Activated T-cell treated with anti-CD3 and anti-CD28 coated beads, Interleukin-2, amount 50 U/mL, for 24 hours (primary cell): ENCODE measurements around the gene AGRN.
"Not testable (repeated sequence)": the region's sequence is repeated elsewhere in the genome, so short reads cannot be mapped to it uniquely, and the experiment has no call there.

Source experiments
- DNase-seq: peaks from one replicate; pipeline ENCODE4 v3.0.0-alpha.2; 2020
- H3K27ac Mint-ChIP-seq: 2 replicates; pipeline ENCODE4 v1.8.0; 2020; ENCODE audit warnings: mild to moderate bottlenecking, mixed read lengths
- H3K27me3 Mint-ChIP-seq: 2 replicates; pipeline ENCODE4 v1.8.0; 2020; ENCODE audit warnings: mixed read lengths
- H3K36me3 Mint-ChIP-seq: 2 replicates; pipeline ENCODE4 v1.8.0; 2020; ENCODE audit warnings: low read depth, mixed read lengths
- H3K4me1 Mint-ChIP-seq: 2 replicates; pipeline ENCODE4 v1.8.0; 2020; ENCODE audit warnings: low read depth, mixed read lengths
- H3K4me3 Mint-ChIP-seq: 2 replicates; pipeline ENCODE4 v1.8.0; 2020; ENCODE audit warnings: mild to moderate bottlenecking, moderate library complexity, mixed read lengths
- H3K9me3 Mint-ChIP-seq: 2 replicates; pipeline ENCODE4 v1.8.0; 2020; ENCODE audit warnings: mixed read lengths

Gene AGRN

GRCh38 chr1:1053682-1054081, 33.8 kb downstream of the AGRN start:
- H3K4me3 Mint-ChIP-seq = no peak overlapping the region
- no peaks in the 10 kb centered on the region for H3K9me3 Mint-ChIP-seq
- no peak overlapping the region for H3K27ac Mint-ChIP-seq
- peaks cover 20% of the 10 kb centered on the region for H3K27me3 Mint-ChIP-seq
- peaks cover 1% of the 10 kb centered on the region for H3K36me3 Mint-ChIP-seq
- H3K4me1 Mint-ChIP-seq = peaks cover 5% of the 10 kb centered on the region
- DNase-seq = no peak

DNA sequence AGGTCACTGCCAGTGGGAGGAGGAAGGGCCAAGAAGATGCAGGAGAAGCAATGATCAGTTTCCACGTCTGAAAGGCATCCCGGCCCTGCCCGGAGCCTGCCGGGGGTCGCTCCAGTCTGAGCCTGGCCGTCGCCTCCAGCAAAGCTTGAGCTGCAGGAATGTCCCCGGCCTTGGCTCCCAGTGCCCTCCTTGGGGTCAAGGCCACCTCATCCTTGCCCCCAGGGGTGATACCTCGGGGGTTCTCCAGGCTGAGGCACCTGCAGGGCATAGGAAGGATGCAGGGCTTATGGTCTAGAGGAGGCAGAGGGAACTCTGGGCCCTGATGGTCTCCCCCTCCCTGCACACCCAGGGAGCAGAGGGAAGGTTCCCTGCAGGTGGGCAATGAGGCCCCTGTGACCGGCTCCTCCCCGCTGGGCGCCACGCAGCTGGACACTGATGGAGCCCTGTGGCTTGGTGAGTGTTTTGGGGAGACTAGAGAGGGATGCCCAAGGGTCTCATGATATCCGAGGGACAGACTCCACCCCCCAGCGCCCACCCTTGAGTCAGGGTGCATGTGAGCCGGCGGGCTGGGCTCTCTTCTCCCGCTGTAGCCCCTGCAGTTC, 34.3 kb downstream of the AGRN start:
- no peak for DNase-seq
- Mint-ChIP-seq H3K27ac (no peak overlapping the region), H3K4me1 (peaks cover 8% of the 10 kb centered on the region), H3K9me3 (no peaks in the 10 kb centered on the region), H3K27me3 (peaks cover 24% of the 10 kb centered on the region), H3K4me3 (no peak overlapping the region), H3K36me3 (peaks cover 1% of the 10 kb centered on the region)

DNA sequence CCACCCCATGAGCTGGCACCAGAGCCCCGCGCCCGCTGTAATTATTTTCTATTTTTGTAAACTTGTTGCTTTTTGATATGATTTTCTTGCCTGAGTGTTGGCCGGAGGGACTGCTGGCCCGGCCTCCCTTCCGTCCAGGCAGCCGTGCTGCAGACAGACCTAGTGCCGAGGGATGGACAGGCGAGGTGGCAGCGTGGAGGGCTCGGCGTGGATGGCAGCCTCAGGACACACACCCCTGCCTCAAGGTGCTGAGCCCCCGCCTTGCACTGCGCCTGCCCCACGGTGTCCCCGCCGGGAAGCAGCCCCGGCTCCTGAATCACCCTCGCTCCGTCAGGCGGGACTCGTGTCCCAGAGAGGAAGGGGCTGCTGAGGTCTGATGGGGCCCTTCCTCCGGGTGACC, 35.1 kb downstream of the AGRN start:
- Mint-ChIP-seq H3K4me1 (peaks cover 9% of the 10 kb centered on the region), H3K27ac (no peak overlapping the region), H3K36me3 (peaks cover 2% of the 10 kb centered on the region), H3K27me3 (peaks cover 24% of the 10 kb centered on the region), H3K4me3 (no peak overlapping the region), H3K9me3 (no peaks in the 10 kb centered on the region)
- DNase-seq = no peak

DNA sequence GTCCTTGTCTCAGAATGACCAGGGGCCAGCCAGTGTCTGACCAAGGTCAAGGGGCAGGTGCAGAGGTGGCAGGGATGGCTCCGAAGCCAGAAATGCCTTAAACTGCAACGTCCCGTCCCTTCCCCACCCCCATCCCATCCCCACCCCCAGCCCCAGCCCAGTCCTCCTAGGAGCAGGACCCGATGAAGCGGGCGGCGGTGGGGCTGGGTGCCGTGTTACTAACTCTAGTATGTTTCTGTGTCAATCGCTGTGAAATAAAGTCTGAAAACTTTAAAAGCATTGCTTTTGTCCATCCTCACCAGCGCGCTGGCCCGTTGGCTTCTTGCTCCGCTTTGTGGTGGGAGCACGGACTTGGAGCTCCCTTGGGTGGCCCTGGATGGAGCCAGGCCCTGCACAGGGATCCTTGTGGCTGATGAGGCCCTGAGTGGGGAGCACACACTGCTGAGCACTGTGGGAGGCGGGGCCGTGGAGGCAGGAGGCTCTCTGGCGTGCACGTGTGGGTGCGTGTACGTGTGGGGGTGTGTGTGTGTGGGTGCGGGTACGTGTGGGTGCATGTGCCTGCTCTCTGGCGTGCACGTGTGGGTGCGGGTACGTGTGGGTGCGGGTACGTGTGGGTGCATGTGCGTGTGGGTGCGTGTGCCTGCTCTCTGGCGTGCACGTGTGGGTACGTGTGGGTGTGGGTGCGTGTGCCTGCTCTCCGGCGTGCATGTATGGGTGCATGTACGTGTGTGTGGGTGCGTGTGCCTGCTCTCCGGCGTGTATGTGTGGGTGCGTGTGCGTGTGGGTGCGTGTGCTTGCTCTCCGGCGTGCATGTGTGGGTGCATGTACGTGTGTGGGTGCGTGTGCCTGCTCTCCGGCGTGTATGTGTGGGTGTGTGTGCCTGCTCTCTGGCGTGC, 36.2 kb downstream of the AGRN start:
- H3K27me3 Mint-ChIP-seq = peaks cover 30% of the 10 kb centered on the region
- H3K27ac Mint-ChIP-seq = no peak overlapping the region
- no peaks in the 10 kb centered on the region for H3K9me3 Mint-ChIP-seq
- peaks cover 18% of the 10 kb centered on the region for H3K4me1 Mint-ChIP-seq
- peaks cover 10% of the 10 kb centered on the region for H3K36me3 Mint-ChIP-seq
- no peak overlapping the region for H3K4me3 Mint-ChIP-seq
- DNase-seq = no peak

GRCh38 chr1:1057769-1058087, 37.8 kb downstream of the AGRN start:
- Mint-ChIP-seq H3K27me3 (peaks cover 33% of the 10 kb centered on the region), H3K4me1 (peaks cover 26% of the 10 kb centered on the region), H3K36me3 (peaks cover 15% of the 10 kb centered on the region)
- not testable (repeated sequence) for H3K9me3 Mint-ChIP-seq, DNase-seq, H3K4me3 Mint-ChIP-seq, H3K27ac Mint-ChIP-seq

GRCh38 chr1:1058088-1058905, 38.4 kb downstream of the AGRN start:
- peaks cover 32% of the 10 kb centered on the region for H3K4me1 Mint-ChIP-seq
- H3K4me3 Mint-ChIP-seq = peak overlapping the region; percentile 77
- H3K27ac Mint-ChIP-seq = peak overlapping the region; percentile 29
- peaks cover 18% of the 10 kb centered on the region for H3K36me3 Mint-ChIP-seq
- peaks cover 33% of the 10 kb centered on the region for H3K27me3 Mint-ChIP-seq
- H3K9me3 Mint-ChIP-seq = no peaks in the 10 kb centered on the region
- no peak for DNase-seq

GRCh38 chr1:1058921-1059493, 39.1 kb downstream of the AGRN start:
- Mint-ChIP-seq H3K4me3 (peak overlapping the region; percentile 77), H3K9me3 (no peaks in the 10 kb centered on the region), H3K27me3 (peaks cover 33% of the 10 kb centered on the region), H3K36me3 (peaks cover 18% of the 10 kb centered on the region), H3K4me1 (peaks cover 37% of the 10 kb centered on the region), H3K27ac (peak overlapping the region; percentile 29)
- no peak for DNase-seq

GRCh38 chr1:1059494-1060280, 39.8 kb downstream of the AGRN start:
- Mint-ChIP-seq H3K4me3 (peak overlapping the region; percentile 85), H3K27ac (peak overlapping the region; percentile 26), H3K36me3 (peaks cover 18% of the 10 kb centered on the region), H3K27me3 (peaks cover 33% of the 10 kb centered on the region), H3K9me3 (no peaks in the 10 kb centered on the region), H3K4me1 (peaks cover 42% of the 10 kb centered on the region)
- DNase-seq = peak; percentile 99

GRCh38 chr1:1060281-1061000, 40.5 kb downstream of the AGRN start:
- Mint-ChIP-seq H3K9me3 (no peaks in the 10 kb centered on the region), H3K36me3 (peaks cover 16% of the 10 kb centered on the region), H3K27me3 (peaks cover 33% of the 10 kb centered on the region), H3K4me1 (peaks cover 45% of the 10 kb centered on the region), H3K27ac (peak overlapping the region; percentile 26), H3K4me3 (peak overlapping the region; percentile 85)
- no peak for DNase-seq

DNA sequence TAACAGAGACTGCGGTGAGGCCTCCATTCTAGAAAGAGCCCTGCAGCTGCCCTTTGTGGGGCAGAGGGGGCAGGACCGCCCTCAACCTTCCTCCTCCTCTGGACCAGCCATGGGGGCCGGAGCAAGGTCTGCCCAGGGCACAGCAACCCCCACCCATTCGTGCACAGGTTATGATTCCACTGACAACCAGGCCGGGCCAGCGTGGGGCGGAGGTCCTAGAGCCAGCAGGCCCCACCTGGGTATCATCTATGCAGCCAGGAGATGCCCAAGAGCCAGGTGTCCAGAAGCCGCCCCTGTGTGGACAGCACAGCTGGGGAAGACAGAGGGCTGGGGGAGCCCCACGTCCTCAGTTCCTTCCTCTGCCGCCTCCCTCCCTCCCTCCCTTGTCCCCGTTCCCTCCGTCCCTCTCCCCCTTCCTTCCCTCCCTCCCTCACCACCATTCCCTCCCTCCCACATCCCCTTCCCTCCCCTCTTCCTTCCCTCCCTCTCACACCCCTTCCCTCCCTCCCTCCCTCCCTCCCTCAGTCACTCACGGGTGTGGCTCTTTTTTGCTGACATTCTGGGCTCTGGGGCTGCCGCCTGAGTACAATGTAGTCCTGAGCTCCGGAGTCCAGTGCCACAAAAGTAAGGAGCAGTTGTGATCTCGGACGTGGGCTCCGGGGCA, 41.9 kb downstream of the AGRN start:
- H3K9me3 Mint-ChIP-seq = no peaks in the 10 kb centered on the region
- peak overlapping the region; percentile 85 for H3K4me3 Mint-ChIP-seq
- DNase-seq = no peak
- H3K27me3 Mint-ChIP-seq = peaks cover 30% of the 10 kb centered on the region
- peaks cover 54% of the 10 kb centered on the region for H3K4me1 Mint-ChIP-seq
- H3K27ac Mint-ChIP-seq = peak overlapping the region; percentile 71
- peaks cover 18% of the 10 kb centered on the region for H3K36me3 Mint-ChIP-seq

DNA sequence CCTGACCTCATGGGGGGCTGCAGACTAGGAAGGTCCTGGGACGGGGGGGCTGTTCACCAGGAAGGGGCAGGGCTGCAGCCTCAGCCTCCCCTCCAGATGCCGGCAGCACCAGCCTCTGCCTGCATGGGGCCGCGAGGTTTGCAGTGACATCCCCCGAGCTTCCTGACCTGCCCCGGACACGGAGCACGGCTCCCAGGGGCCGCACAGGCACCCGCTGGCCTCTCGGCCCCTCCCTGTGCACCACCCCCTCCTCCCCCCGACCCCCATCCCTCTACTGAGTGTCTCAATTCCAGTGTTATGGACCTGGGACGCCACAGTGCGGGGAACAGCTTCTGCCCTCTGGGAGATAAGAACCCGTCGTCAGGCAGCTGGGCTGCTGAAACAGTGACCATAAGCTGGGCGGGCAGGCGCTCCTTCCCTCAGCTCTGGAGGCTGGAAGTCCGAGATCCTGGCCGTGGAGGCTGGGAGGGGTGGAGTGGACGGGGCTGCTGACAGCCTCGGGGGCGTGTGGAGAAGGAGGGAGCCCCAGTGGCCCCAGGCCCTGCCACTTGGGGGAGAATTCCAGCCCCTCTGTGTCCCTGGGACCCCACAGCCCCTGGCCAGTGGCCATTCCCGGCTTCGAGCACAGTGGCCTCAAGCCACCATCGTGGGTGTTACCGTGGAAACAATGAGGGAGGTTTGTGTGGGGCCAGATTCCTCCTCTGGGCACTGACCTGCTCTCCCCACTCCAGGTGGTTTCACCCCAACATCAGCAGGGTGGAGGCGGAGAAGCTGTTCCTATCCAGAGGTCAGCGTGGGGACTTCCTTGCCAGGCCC, 42.6 kb downstream of the AGRN start:
- peak overlapping the region; percentile 87 for H3K27ac Mint-ChIP-seq
- no peak for DNase-seq
- H3K9me3 Mint-ChIP-seq = no peaks in the 10 kb centered on the region
- H3K27me3 Mint-ChIP-seq = peaks cover 24% of the 10 kb centered on the region
- peak overlapping the region; percentile 78 for H3K4me3 Mint-ChIP-seq
- peaks cover 54% of the 10 kb centered on the region for H3K4me1 Mint-ChIP-seq
- H3K36me3 Mint-ChIP-seq = peaks cover 18% of the 10 kb centered on the region

DNA sequence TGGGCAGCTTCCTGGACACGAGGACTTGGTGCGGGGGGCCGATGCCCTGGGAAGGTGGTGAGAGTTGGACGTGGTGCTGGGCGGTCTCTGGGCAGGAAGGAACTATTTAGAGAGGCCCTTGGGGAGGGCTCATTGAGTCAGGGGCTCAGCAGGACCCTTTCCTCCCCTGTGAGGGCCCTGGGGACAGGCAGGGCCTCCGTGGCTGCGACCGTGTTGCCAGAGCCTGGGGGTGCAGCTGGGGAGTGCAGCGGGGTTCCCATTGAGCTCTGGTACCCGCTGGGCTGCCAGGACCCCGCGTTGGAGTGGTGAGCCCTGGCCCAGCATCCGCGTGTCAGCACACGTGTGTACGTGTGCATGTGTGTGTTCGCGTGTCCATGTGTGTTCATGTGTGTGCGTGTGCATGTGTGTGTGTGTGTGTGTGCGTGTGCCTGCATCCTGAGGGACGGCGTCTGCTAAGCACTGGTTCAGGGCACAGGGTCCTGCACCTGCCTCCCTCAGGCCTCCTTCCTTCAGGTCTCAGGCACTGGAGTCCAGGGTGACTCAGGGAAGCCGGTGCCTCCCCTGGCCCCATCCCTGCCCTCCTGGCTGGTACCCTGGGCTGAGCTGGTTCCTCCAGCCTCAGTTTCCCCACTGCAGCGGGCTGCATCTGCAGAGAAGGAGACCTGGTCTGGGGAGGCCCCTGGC, 43.5 kb downstream of the AGRN start:
- Mint-ChIP-seq H3K27me3 (peaks cover 16% of the 10 kb centered on the region), H3K4me1 (peaks cover 57% of the 10 kb centered on the region), H3K27ac (peak overlapping the region; percentile 90), H3K4me3 (peak overlapping the region; percentile 78), H3K9me3 (no peaks in the 10 kb centered on the region), H3K36me3 (peaks cover 18% of the 10 kb centered on the region)
- DNase-seq = no peak
